HFFc6 (cell line): ENCODE data around the gene L3MBTL3. TPM values are rescaled to one million over a fixed set of nuclear protein-coding genes. Genes with fewer than 3 reads are reported as not detected.
A peak's percentile ranks its signal among the peaks of the same experiment; 100 is the strongest.

Experiments
- DNase-seq: peaks from one replicate; pipeline ENCODE4 v3.0.0-alpha.2; 2018
- H3K27ac Mint-ChIP-seq: 2 replicates; pipeline ENCODE4 v1.8.0; 2020; ENCODE audit warnings: mild to moderate bottlenecking, mixed read lengths
- H3K27me3 Mint-ChIP-seq: 2 replicates; pipeline ENCODE4 v1.8.0; 2021; ENCODE audit warnings: mild to moderate bottlenecking, moderate library complexity, mixed read lengths; ENCODE audit not compliant: insufficient read depth
- H3K36me3 Mint-ChIP-seq: 2 replicates; pipeline ENCODE4 v1.8.0; 2021; ENCODE audit warnings: low read depth, mixed read lengths
- H3K4me1 Mint-ChIP-seq: 2 replicates; pipeline ENCODE4 v1.8.0; 2020; ENCODE audit warnings: low read depth, mixed read lengths
- H3K4me3 Mint-ChIP-seq: 2 replicates; pipeline ENCODE4 v1.8.0; 2020; ENCODE audit warnings: mild to moderate bottlenecking, moderate library complexity, mixed read lengths
- H3K9me3 Mint-ChIP-seq: 2 replicates; pipeline ENCODE4 v1.8.0; 2020; ENCODE audit warnings: mild to moderate bottlenecking, mixed read lengths
- CTCF ChIP-seq: fragments of 200-600 bp; sonication (generic); IDR thresholded peaks from 2 replicates; pipeline ENCODE4 v1.5.0; 2021; ENCODE audit warnings: antibody characterized with exemption, mild to moderate bottlenecking
- long read RNA-seq: library from polyadenylated mRNA; unstranded; transcript quantifications from one replicate; pipeline ENCODE4 v2.0.0, GENCODE V29; 2019
- total RNA-seq, 6 experiments: library from RNA; stranded (reverse); fragmentation: NEBNext Ultra II Directional; extraction: Animal tissue kit (Norgen Biotek cat#: 25700); gene quantifications; 2 replicates in 1 of 6; 3 replicates in 5 of 6; pipeline ENCODE4 v1.2.3, GENCODE V29; 2021

The L3MBTL3 gene
- 1 to 10 TPM; 7.4 to 8.8 (median 8.2) TPM for total RNA-seq
- long read RNA-seq = 0 reads

GRCh38 chr6:130018292-130018743, at the start of gene L3MBTL3:
Gene L3MBTL3 (plus strand): TSS chr6:130018581. CDS start chr6:130042700, 24,119 bp downstream.
- peak; percentile 65 for DNase-seq
- peak within 1 kb of the TSS; percentile 88 for H3K27ac Mint-ChIP-seq
- no peaks in the 10 kb centered on the region for H3K9me3 Mint-ChIP-seq
- H3K36me3 Mint-ChIP-seq = peaks cover 5% of the 10 kb centered on the region; the same call in 1 of the 2 replicates
- peaks cover 8% of the 10 kb centered on the region for H3K4me1 Mint-ChIP-seq
- peaks cover 3% of the 10 kb centered on the region for H3K27me3 Mint-ChIP-seq
- H3K4me3 Mint-ChIP-seq = peak within 1 kb of the TSS; percentile 99
- TF ChIP-seq CTCF = no peak

- Mint-ChIP-seq H3K4me3 (no peak overlapping the region), H3K4me1 (no peaks in the 10 kb centered on the region), H3K27ac (no peak overlapping the region), H3K36me3 (no peaks in the 10 kb centered on the region; the same call in 1 of the 2 replicates), H3K27me3 (peaks cover 27% of the 10 kb centered on the region), H3K9me3 (peaks cover 4% of the 10 kb centered on the region; the same call in 1 of the 2 replicates)
- no peak for TF ChIP-seq CTCF
- DNase-seq = no peak
These were observed 49.3 kb upstream of the L3MBTL3 start for GRCh38 chr6:129969064-129969463.

- DNase-seq = no peak
- no peak overlapping the region for H3K4me3 Mint-ChIP-seq
- TF ChIP-seq CTCF = no peak
- H3K36me3 Mint-ChIP-seq = no peaks in the 10 kb centered on the region; the same call in 1 of the 2 replicates
- H3K27me3 Mint-ChIP-seq = peaks cover 12% of the 10 kb centered on the region; the same call in 1 of the 2 replicates
- peaks cover 8% of the 10 kb centered on the region for H3K9me3 Mint-ChIP-seq
- H3K27ac Mint-ChIP-seq = no peak overlapping the region
- H3K4me1 Mint-ChIP-seq = peaks cover 6% of the 10 kb centered on the region; the same call in 1 of the 2 replicates
These were observed 42.3 kb upstream of the L3MBTL3 start for GRCh38 chr6:129976110-129976509.

GRCh38 chr6:129978148-129978916, 40.0 kb upstream of the L3MBTL3 start:
- no peak overlapping the region for H3K27ac Mint-ChIP-seq
- DNase-seq = no peak
- no peak for TF ChIP-seq CTCF
- H3K27me3 Mint-ChIP-seq = peaks cover 1% of the 10 kb centered on the region; the same call in 1 of the 2 replicates
- peaks cover 8% of the 10 kb centered on the region for H3K9me3 Mint-ChIP-seq
- H3K4me1 Mint-ChIP-seq = peaks cover 6% of the 10 kb centered on the region; the same call in 1 of the 2 replicates
- no peak overlapping the region for H3K4me3 Mint-ChIP-seq
- H3K36me3 Mint-ChIP-seq = no peaks in the 10 kb centered on the region; the same call in 1 of the 2 replicates

- Mint-ChIP-seq H3K27ac (no peak overlapping the region), H3K36me3 (no peaks in the 10 kb centered on the region; the same call in 1 of the 2 replicates), H3K4me3 (no peak overlapping the region), H3K27me3 (peaks cover 1% of the 10 kb centered on the region; the same call in 1 of the 2 replicates), H3K9me3 (peaks cover 8% of the 10 kb centered on the region), H3K4me1 (peaks cover 6% of the 10 kb centered on the region; the same call in 1 of the 2 replicates)
- TF ChIP-seq CTCF = no peak
- DNase-seq = no peak
These were observed 37.6 kb upstream of the L3MBTL3 start for GRCh38 chr6:129980821-129981220.
